CD8-positive, alpha-beta memory T cell (primary cell): ENCODE measurements around the gene CLIC3. TPM values are rescaled to one million over a fixed set of nuclear protein-coding genes. Genes with fewer than 3 reads are reported as not detected.

ENCODE experiments used
- CTCF ChIA-PET: fragments of 350-600 bp; sonication (Branson Sonifier 250); formaldehyde crosslinking; loops from one replicate; lab custom pipeline; 2021; ENCODE audit warnings: antibody characterized with exemption; lab: Charles Lee
- POLR2A ChIA-PET: fragments of 350-600 bp; sonication (Branson Sonifier 250); formaldehyde crosslinking; loops from one replicate; lab custom pipeline; 2021; ENCODE audit warnings: antibody characterized with exemption; lab: Charles Lee
- DNase-seq, 5 donors: peaks; one replicate each; pipeline versions ENCODE4 v3.0.0 to v3.0.0-alpha.2; 2020 to 2022; ENCODE audit warnings: mixed read lengths in 1 of 5
- H3K27ac ChIP-seq: one replicate; pipeline ENCODE4 v1.7.0; 2013; ENCODE audit warnings: low read depth, mild to moderate bottlenecking, low read length, moderate library complexity
- H3K27me3 ChIP-seq: 2 replicates; pipeline ENCODE4 v1.7.0; 2013; ENCODE audit warnings: low read length, mild to moderate bottlenecking; ENCODE audit not compliant: insufficient read depth, poor library complexity, severe bottlenecking
- H3K36me3 ChIP-seq: 2 replicates; pipeline ENCODE4 v1.7.0; 2013; ENCODE audit warnings: mild to moderate bottlenecking, low read length, moderate library complexity; ENCODE audit not compliant: insufficient read depth
- H3K4me1 ChIP-seq: 2 replicates; pipeline ENCODE4 v1.7.0; 2013; ENCODE audit warnings: mild to moderate bottlenecking, low read length, moderate library complexity; ENCODE audit not compliant: insufficient read depth
- H3K4me3 ChIP-seq: 2 replicates; pipeline ENCODE4 v1.7.0; 2013; ENCODE audit warnings: mild to moderate bottlenecking, low read length
- H3K9me3 ChIP-seq: 2 replicates; pipeline ENCODE4 v1.7.0; 2013; ENCODE audit warnings: mild to moderate bottlenecking, low read length
- H3K27ac Mint-ChIP-seq, 8 donors: one replicate each; pipeline ENCODE4 v1.8.0; 2020 to 2021; ENCODE audit warnings: mixed read lengths in 8 of 8, mild to moderate bottlenecking in 6 of 8, inconsistent platforms in 3 of 8, moderate library complexity in 3 of 8
- H3K27me3 Mint-ChIP-seq, 2 donors: one replicate each; pipeline ENCODE4 v1.8.0; 2020 to 2021; ENCODE audit warnings: mixed read lengths in 2 of 2, mild to moderate bottlenecking in 1 of 2, moderate library complexity in 1 of 2
- H3K36me3 Mint-ChIP-seq, 3 donors: one replicate each; pipeline ENCODE4 v1.8.0; 2020 to 2021; ENCODE audit warnings: mixed read lengths in 3 of 3, inconsistent platforms in 1 of 3, mild to moderate bottlenecking in 1 of 3
- H3K4me1 Mint-ChIP-seq, 3 donors: one replicate each; pipeline ENCODE4 v1.8.0; 2020 to 2021; ENCODE audit warnings: mixed read lengths in 3 of 3, inconsistent platforms in 1 of 3, mild to moderate bottlenecking in 1 of 3
- H3K4me3 Mint-ChIP-seq, 7 donors: one replicate each; pipeline ENCODE4 v1.8.0; 2020 to 2021; ENCODE audit warnings: mixed read lengths in 7 of 7, mild to moderate bottlenecking in 6 of 7, moderate library complexity in 4 of 7, inconsistent platforms in 2 of 7
- H3K9me3 Mint-ChIP-seq, 5 donors: one replicate each; pipeline ENCODE4 v1.8.0; 2020 to 2022; ENCODE audit warnings: mixed read lengths in 5 of 5, mild to moderate bottlenecking in 3 of 5, moderate library complexity in 2 of 5, inconsistent platforms in 1 of 5
- polyA plus RNA-seq: library from polyadenylated mRNA; unstranded; fragments of 300-500 nt; fragmentation: Illumina TruSeq; gene quantifications from one replicate; pipeline ENCODE4 v1.2.3, GENCODE V29; 2021
- total RNA-seq, 2 experiments: library from RNA; stranded (reverse); gene quantifications; one replicate each; pipeline ENCODE4 v1.2.3, GENCODE V29; 2021

Gene CLIC3
- total and polyA plus RNA-seq, 3 experiments from 2014 or later, result 3.4 to 52.1 (median 4.1) TPM

GRCh38 chr9:136954270-136955083 lies 41.9 kb downstream of the CLIC3 start:
- H3K36me3 Mint-ChIP-seq, result peaks cover 0 to 9% (median 0%) of the 10 kb centered on the region in 3 donors
- no peak overlapping the region for H3K27ac Mint-ChIP-seq
- no peak overlapping the region for H3K27ac ChIP-seq
- H3K4me3 Mint-ChIP-seq, result no peak overlapping the region
- CTCF ChIA-PET, result interaction anchor here (1.1 to 1.8 kb wide), 2 partner anchors 74 to 112 kb away, joined by 3 to 5 read pairs; partner anchors contain the start of genes ABCA2 and AJM1
- POLR2A ChIA-PET, result no interaction called here
- no peaks in the 10 kb centered on the region for H3K36me3 ChIP-seq
- DNase-seq, result no peak
- H3K4me1 Mint-ChIP-seq, result peaks cover 9 to 53% (median 15%) of the 10 kb centered on the region in 3 donors
- no peak overlapping the region for H3K4me3 ChIP-seq
- peaks cover 13% of the 10 kb centered on the region for H3K4me1 ChIP-seq
- peaks cover 0 to 5% (median 2%) of the 10 kb centered on the region in 5 donors for H3K9me3 Mint-ChIP-seq
- H3K9me3 ChIP-seq, result no peaks in the 10 kb centered on the region
- H3K27me3 Mint-ChIP-seq, result no peaks in the 10 kb centered on the region
- H3K27me3 ChIP-seq, result no peaks in the 10 kb centered on the region

GRCh38 chr9:136953771-136954269 lies 42.5 kb downstream of the CLIC3 start:
- Mint-ChIP-seq H3K4me1 (peaks cover 9 to 47% (median 13%) of the 10 kb centered on the region in 3 donors), H3K36me3 (peaks cover 0 to 9% (median 0%) of the 10 kb centered on the region in 3 donors), H3K27ac (no peak overlapping the region), H3K27me3 (no peaks in the 10 kb centered on the region), H3K4me3 (no peak overlapping the region), H3K9me3 (peaks cover 0 to 5% (median 2%) of the 10 kb centered on the region in 5 donors)
- no peaks in the 10 kb centered on the region for H3K27me3 ChIP-seq
- DNase-seq, result no peak
- no peaks in the 10 kb centered on the region for H3K36me3 ChIP-seq
- H3K4me3 ChIP-seq, result no peak overlapping the region
- H3K9me3 ChIP-seq, result no peaks in the 10 kb centered on the region
- no peak overlapping the region for H3K27ac ChIP-seq
- ChIA-PET POLR2A (no interaction called here), CTCF (interaction anchor here (1.8 kb wide), 1 partner anchor 75 kb away, joined by 5 read pairs; the partner anchor contains the start of gene ABCA2)
- H3K4me1 ChIP-seq, result peaks cover 7% of the 10 kb centered on the region

- ChIA-PET POLR2A (no interaction called here), CTCF (interaction anchor here (0.9 kb wide), 1 partner anchor 76 kb away, joined by 3 read pairs; no protein-coding TSS in a partner anchor)
- Histone ChIP-seq H3K36me3 (no peaks in the 10 kb centered on the region), H3K9me3 (no peaks in the 10 kb centered on the region), H3K4me1 (peaks cover 6% of the 10 kb centered on the region), H3K4me3 (no peak overlapping the region), H3K27ac (no peak overlapping the region), H3K27me3 (no peaks in the 10 kb centered on the region)
- Mint-ChIP-seq H3K36me3 (peaks cover 0 to 9% (median 0%) of the 10 kb centered on the region in 3 donors), H3K27me3 (no peaks in the 10 kb centered on the region), H3K9me3 (peaks cover 0 to 5% (median 2%) of the 10 kb centered on the region in 5 donors), H3K4me3 (no peak overlapping the region), H3K4me1 (peaks cover 9 to 44% (median 12%) of the 10 kb centered on the region in 3 donors), H3K27ac (no peak overlapping the region)
- DNase-seq, result no peak
Observed at GRCh38 chr9:136952876-136953770, 43.2 kb downstream of the CLIC3 start.

GRCh38 chr9:136952321-136952850 lies 44.0 kb downstream of the CLIC3 start:
- no peak overlapping the region for H3K4me3 Mint-ChIP-seq
- ChIA-PET CTCF (interaction anchor here (0.9 kb wide), 1 partner anchor 77 kb away, joined by 3 read pairs; no protein-coding TSS in a partner anchor), POLR2A (no interaction called here)
- H3K27ac ChIP-seq, result no peak overlapping the region
- H3K27ac Mint-ChIP-seq, result peak overlapping the region in 1 of 8 donors; percentile 43
- peaks cover 9 to 41% (median 11%) of the 10 kb centered on the region in 3 donors for H3K4me1 Mint-ChIP-seq
- DNase-seq, result no peak
- H3K9me3 Mint-ChIP-seq, result peaks cover 0 to 5% (median 2%) of the 10 kb centered on the region in 5 donors
- H3K36me3 ChIP-seq, result no peaks in the 10 kb centered on the region
- H3K27me3 ChIP-seq, result no peaks in the 10 kb centered on the region
- no peak overlapping the region for H3K4me3 ChIP-seq
- peaks cover 6% of the 10 kb centered on the region for H3K4me1 ChIP-seq
- no peaks in the 10 kb centered on the region for H3K27me3 Mint-ChIP-seq
- no peaks in the 10 kb centered on the region for H3K9me3 ChIP-seq
- peaks cover 0 to 9% (median 0%) of the 10 kb centered on the region in 3 donors for H3K36me3 Mint-ChIP-seq

- Histone ChIP-seq H3K27ac (no peak within 1 kb of the TSS), H3K4me1 (peaks cover 6% of the 10 kb centered on the region), H3K9me3 (no peaks in the 10 kb centered on the region), H3K4me3 (no peak within 1 kb of the TSS), H3K27me3 (no peaks in the 10 kb centered on the region), H3K36me3 (no peaks in the 10 kb centered on the region)
- Mint-ChIP-seq H3K9me3 (peaks cover 0 to 4% (median 2%) of the 10 kb centered on the region in 5 donors), H3K27me3 (no peaks in the 10 kb centered on the region), H3K27ac (peak within 1 kb of the TSS in 6 of 8 donors; percentile 17 to 82 (median 48)), H3K4me1 (peaks cover 7 to 43% (median 12%) of the 10 kb centered on the region in 3 donors), H3K36me3 (peaks cover 0 to 8% (median 0%) of the 10 kb centered on the region in 3 donors), H3K4me3 (peak within 1 kb of the TSS in 2 of 7 donors; percentile 11 to 83)
- ChIA-PET POLR2A (interaction anchor here (0.5 to 1.0 kb wide), 2 partner anchors 8 to 15 kb away, joined by 3 to 4 read pairs; no protein-coding TSS in a partner anchor), CTCF (interaction anchor here (1.2 to 8.7 kb wide), 4 partner anchors 8 to 83 kb away, joined by 3 to 159 read pairs (median 4); partner anchors contain the start of genes FUT7 and PTGDS)
- DNase-seq, result no peak
Observed at GRCh38 chr9:136951541-136952320, 44.6 kb downstream of the CLIC3 start, which contains the start of gene LCN12. TSS of gene LCN12 (plus strand) at chr9:136952273. CDS start at chr9:136952328, 55 bp downstream.

- peak overlapping the region; percentile 77 for H3K4me3 ChIP-seq
- no peaks in the 10 kb centered on the region for H3K27me3 ChIP-seq
- Mint-ChIP-seq H3K27me3 (no peaks in the 10 kb centered on the region), H3K27ac (peak overlapping the region; percentile 52 to 93 (median 84)), H3K4me1 (peaks cover 0 to 35% (median 7%) of the 10 kb centered on the region in 3 donors), H3K4me3 (peak overlapping the region; percentile 78 to 92 (median 83)), H3K9me3 (no peaks in the 10 kb centered on the region), H3K36me3 (no peaks in the 10 kb centered on the region)
- POLR2A ChIA-PET, result interaction anchor here (0.5 to 1.0 kb wide), 2 partner anchors 9 to 16 kb away, joined by 3 to 4 read pairs; no protein-coding TSS in a partner anchor
- DNase-seq, result no peak
- peak overlapping the region; percentile 78 for H3K27ac ChIP-seq
- CTCF ChIA-PET, result interaction anchor here (0.8 to 8.7 kb wide), 5 partner anchors 9 to 84 kb away, joined by 3 to 159 read pairs (median 4); partner anchors contain the start of genes FUT7 and PTGDS
- H3K4me1 ChIP-seq, result peaks cover 6% of the 10 kb centered on the region
- no peaks in the 10 kb centered on the region for H3K9me3 ChIP-seq
- no peaks in the 10 kb centered on the region for H3K36me3 ChIP-seq
Observed at GRCh38 chr9:136950656-136951276, 45.6 kb downstream of the CLIC3 start.
